Psoas muscle (tissue), 8 donors: ENCODE data around the gene TDRD5. TPM values are rescaled to one million over a fixed set of nuclear protein-coding genes. Genes with fewer than 3 reads are reported as not detected.

Experiments used
- ATAC-seq, 4 donors: fragments of 200-7000 bp; cut with Tn5 transposase; one replicate each; pipeline ENCODE4 v1.9.1; 2020; ENCODE audit warnings: moderate library complexity in 3 of 4, mild to moderate bottlenecking in 2 of 4
- DNase-seq, 2 donors: peaks; one replicate each; pipeline ENCODE4 v3.0.0-alpha.2; 2020
- H3K27ac ChIP-seq: fragments of 200-600 bp; one replicate; pipeline ENCODE4 v1.8.0; 2022
- H3K27me3 ChIP-seq, 3 donors: fragments of 200-600 bp in 1 of 3; one replicate each; pipeline versions ENCODE4 v1.6.1 to v1.8.0; 2013 to 2022; ENCODE audit warnings: low read length in 2 of 3, mild to moderate bottlenecking in 2 of 3, moderate library complexity in 1 of 3; ENCODE audit not compliant: insufficient read depth in 3 of 3
- H3K36me3 ChIP-seq, 2 donors: fragments of 200-600 bp in 1 of 2; one replicate each; pipeline versions ENCODE4 v1.6.1 to v1.8.0; 2013 to 2022; ENCODE audit warnings: low read depth in 1 of 2, mild to moderate bottlenecking in 1 of 2, moderate library complexity in 1 of 2; ENCODE audit not compliant: insufficient read depth in 1 of 2
- H3K4me1 ChIP-seq: fragments of 200-600 bp; one replicate; pipeline ENCODE4 v1.8.0; 2022
- H3K4me3 ChIP-seq: fragments of 200-600 bp; one replicate; pipeline ENCODE4 v1.8.0; 2022; ENCODE audit warnings: mild to moderate bottlenecking
- H3K9me3 ChIP-seq: fragments of 200-600 bp; one replicate; pipeline ENCODE4 v1.8.0; 2022
- WGBS, 3 donors: extraction: QIAGEN DNeasy Blood & Tissue Kit; methylation state at CpG; one replicate each; pipeline versions ENCODE4 v1.1.6 to v1.1.7; 2013; 5-methylcytosine and 5-hydroxymethylcytosine counted together
- intact Hi-C, 2 donors: fragments of 100-400 bp; cut with DNase I; formaldehyde crosslinking; loops; one replicate each; pipeline versions ENCODE4 v1.11.0 to v1.14.2; 2022
- long read RNA-seq, 2 donors: library from polyadenylated mRNA; unstranded; transcript quantifications; one replicate each; pipeline ENCODE4 v2.0.0, GENCODE V29; 2021
- polyA plus RNA-seq, 3 donors: library from polyadenylated mRNA; stranded (reverse); fragments of 200-250 nt; gene quantifications; one replicate each; pipeline ENCODE4 v1.2.3, GENCODE V29; 2013
- total RNA-seq, 4 donors: library from RNA; stranded (reverse); fragmentation: NEBNext Ultra II Directional in 2 of 4; extraction: Animal tissue kit (Norgen Biotek cat#: 25700) in 2 of 4; gene quantifications; one replicate each; pipeline versions ENCODE4 v1.2.1 to v1.2.4, GENCODE V29; 2021 to 2023
- TF ChIP-seq, protein P1 (sequence below): fragments of 200-600 bp; IDR thresholded peaks from one replicate; pipeline ENCODE4 v1.8.0; 2022; ENCODE audit warnings: antibody characterized with exemption
- donor health status: healthy with polysubstance abuse.
- donor health status: DM: no; HTN: no; CAD: no; lungs with moderate emphysema.
- donor health status: Bipolar disorder and iron deficiency.
- donor health status: healthy.
- donor health status: DM: yes; HTN: yes; CAD: no.
- donor health status: DM: no; HTN: no; CAD: no.
- donor health status: DM: no; HTN: no; CAD: no.
- donor health status: DM: yes; HTN: yes; CAD: no.

Gene TDRD5, protein sequence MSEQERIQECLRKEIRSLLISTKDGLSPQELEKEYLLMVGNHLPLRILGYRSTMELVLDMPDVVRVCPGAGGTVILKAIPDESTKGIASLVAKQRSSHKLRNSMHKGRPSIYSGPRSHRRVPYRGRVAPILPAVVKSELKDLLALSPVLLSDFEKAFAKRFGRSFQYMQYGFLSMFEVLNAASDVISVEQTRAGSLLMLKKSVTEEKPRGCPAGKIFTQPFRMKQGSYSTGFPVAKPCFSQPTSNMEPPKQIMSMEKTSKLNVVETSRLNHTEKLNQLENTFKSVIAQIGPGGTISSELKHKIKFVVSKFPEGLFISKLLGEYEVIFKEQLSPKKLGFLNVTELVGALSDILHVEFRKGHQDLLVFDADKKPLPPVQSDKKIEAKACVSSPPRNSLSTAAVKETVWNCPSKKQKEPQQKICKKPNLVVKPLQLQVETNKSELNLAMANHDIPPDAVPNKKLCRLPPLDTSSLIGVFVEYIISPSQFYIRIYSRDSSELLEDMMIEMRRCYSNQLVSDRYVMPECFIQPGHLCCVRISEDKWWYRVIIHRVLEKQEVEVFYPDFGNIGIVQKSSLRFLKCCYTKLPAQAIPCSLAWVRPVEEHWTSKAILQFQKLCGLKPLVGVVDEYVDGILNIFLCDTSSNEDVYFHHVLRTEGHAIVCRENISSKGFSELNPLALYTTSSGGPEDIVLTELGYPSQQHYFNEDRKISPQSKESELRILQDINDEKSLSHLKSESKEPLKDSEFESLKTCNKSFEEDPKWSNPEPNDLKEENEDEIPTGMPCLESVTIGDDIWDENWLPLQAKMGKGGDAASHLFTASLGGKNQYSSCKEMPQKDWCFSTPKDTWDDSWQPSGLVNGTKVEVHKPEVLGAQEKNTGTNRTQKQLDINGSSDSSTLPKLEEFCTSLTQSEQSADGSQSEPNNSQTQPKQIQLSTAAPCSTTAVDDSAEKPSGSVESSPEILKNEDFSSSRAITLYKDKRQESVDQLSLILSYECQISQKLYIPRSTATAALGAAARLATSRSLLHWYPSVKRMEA
- total RNA-seq = not detected
- under 1 TPM in 1 of 3 donors, not detected in 2; 0.03 TPM for polyA plus RNA-seq
- long read RNA-seq, donor 1 = 0 reads
- long read RNA-seq, donor 2 = 0 reads

DNA sequence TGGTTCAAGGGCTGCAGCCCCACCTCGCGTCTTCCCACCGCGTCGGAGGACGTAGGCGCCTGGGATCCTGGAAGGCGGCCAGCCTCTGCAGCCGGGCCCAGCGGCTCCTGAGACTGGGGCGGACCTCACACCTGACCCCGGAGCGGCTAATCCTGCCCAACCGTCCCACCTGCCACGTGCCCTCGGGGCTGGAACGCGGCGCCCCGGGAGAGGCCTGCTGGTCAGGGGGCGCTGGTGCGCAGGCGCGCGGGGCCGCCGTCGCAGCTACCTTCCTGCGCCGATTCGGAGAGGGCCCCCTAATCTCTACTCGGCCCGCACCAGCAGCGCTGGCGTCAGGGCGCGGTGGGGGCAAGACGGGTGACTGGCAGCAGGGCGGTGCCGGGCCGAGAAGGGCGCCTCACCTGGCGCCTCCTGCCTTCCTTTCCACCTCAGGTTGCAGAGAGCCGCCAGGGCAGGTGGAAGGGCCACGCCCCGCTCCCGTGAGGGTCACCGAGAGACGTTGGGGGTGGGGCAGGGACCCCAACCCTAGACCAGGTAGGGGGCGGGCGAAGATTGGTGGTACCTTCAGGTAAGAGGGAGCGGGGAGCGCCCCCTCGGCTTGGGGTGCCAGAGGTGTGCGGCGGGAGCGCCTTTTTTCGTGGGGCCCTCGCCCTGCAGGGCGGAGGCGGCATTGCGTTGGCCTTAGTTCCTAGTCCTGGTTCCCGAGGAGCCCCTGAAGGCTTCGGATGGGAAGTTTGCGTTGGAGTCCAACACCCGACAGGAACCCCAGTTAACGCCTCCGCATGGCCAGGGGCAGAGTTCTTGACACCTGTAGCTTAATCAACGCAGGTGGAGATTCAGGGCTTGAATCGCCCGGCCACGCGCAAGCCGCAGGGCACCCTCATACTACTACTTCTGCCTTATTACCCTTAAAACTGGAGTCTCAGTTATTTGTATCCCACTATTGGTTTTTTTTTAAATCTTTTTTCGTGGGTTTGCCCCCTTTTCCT lies at the start of gene TDRD5:
TSS of gene TDRD5 (plus strand) at position 241 of the 989 bp plus-strand sequence. CDS start 784 bp downstream, outside the sequence.
- intact Hi-C loops = no loop called here
- Histone ChIP-seq H3K27me3 (peaks cover 0 to 26% (median 8%) of the 10 kb centered on the region in 3 donors), H3K9me3 (no peaks in the 10 kb centered on the region), H3K27ac (no peak within 1 kb of the TSS), H3K4me3 (no peak within 1 kb of the TSS), H3K36me3 (no peaks in the 10 kb centered on the region), H3K4me1 (no peaks in the 10 kb centered on the region)
- DNase-seq (no peak), ATAC-seq (no peak)
- TF ChIP-seq, protein P1, sequence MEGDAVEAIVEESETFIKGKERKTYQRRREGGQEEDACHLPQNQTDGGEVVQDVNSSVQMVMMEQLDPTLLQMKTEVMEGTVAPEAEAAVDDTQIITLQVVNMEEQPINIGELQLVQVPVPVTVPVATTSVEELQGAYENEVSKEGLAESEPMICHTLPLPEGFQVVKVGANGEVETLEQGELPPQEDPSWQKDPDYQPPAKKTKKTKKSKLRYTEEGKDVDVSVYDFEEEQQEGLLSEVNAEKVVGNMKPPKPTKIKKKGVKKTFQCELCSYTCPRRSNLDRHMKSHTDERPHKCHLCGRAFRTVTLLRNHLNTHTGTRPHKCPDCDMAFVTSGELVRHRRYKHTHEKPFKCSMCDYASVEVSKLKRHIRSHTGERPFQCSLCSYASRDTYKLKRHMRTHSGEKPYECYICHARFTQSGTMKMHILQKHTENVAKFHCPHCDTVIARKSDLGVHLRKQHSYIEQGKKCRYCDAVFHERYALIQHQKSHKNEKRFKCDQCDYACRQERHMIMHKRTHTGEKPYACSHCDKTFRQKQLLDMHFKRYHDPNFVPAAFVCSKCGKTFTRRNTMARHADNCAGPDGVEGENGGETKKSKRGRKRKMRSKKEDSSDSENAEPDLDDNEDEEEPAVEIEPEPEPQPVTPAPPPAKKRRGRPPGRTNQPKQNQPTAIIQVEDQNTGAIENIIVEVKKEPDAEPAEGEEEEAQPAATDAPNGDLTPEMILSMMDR = no peak
- 15 to 16% (median 15%) methylated on average over 65 to 75 of the region's 75 CpGs for WGBS, 3 donors

DNA sequence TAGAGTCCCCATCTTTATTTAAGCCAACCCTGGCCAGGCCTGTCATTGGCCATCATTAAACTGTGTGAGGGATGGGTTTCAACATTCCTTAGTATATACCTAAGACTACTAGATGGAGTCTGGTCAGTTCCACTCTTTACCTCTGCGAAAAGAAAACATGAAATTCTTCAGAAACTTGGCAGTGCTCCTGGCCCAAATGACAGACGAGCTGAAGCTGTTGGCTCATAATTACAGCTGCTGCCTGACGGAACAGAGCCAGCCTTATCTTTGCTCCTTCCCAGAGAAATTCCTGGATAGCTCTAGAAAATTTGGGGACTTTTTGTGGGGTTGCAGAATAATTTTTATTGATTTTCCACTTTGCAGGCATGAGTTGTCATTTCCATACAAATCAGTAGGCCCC lies 46.3 kb upstream of the TDRD5 start:
- no peaks in the 10 kb centered on the region for H3K36me3 ChIP-seq
- TF ChIP-seq, protein P1 = no peak
- ATAC-seq (no peak), DNase-seq (no peak)
- WGBS, 3 donors = 31 to 54% (median 35%) methylated on average over 3 of the region's 3 CpGs
- intact Hi-C loops = no loop called here
- no peaks in the 10 kb centered on the region for H3K27me3 ChIP-seq
- no peaks in the 10 kb centered on the region for H3K4me1 ChIP-seq
- no peak overlapping the region for H3K27ac ChIP-seq
- H3K4me3 ChIP-seq = no peak overlapping the region
- no peaks in the 10 kb centered on the region for H3K9me3 ChIP-seq

DNA sequence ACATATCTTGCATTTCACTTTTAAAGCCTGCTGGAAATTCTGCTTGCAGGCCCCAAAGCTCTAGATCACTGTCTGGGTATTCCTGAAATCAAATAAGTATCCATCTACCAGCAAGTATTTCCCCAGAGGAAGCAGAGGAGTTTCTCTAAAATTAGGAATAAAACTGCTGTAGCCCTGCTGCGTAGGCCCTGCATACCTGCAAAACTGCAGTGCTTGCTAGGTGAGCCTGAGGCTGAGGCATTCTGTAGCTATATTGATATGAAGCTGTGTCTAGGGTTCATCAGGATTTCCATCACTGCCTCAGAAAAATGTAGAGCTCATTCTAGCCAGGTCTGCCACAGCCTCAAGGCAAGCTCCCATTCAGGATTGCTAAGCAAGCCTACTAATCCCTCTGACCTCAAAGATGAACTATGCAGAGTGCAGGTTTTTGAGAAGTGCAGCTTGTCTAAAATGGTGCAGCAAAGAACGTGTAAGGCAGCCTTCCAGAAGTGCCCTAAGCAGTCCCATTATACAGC lies 44.6 kb upstream of the TDRD5 start:
- no peaks in the 10 kb centered on the region for H3K9me3 ChIP-seq
- 56 to 71% (median 62%) methylated on average over 2 of the region's 2 CpGs for WGBS, 3 donors
- TF ChIP-seq, protein P1 = no peak

More for the DNA sequence above, 44.6 kb upstream of the TDRD5 start:
- Histone ChIP-seq H3K4me3 (no peak overlapping the region), H3K4me1 (no peaks in the 10 kb centered on the region), H3K27me3 (no peaks in the 10 kb centered on the region), H3K27ac (no peak overlapping the region), H3K36me3 (no peaks in the 10 kb centered on the region)
- ATAC-seq (no peak), DNase-seq (no peak)
- intact Hi-C loops = no loop called here
